HFFc6 (cell line): ENCODE data around the gene CD84. TPM values are rescaled to one million over a fixed set of nuclear protein-coding genes. Genes with fewer than 3 reads are reported as not detected.
"Not testable (repeated sequence)": the region's sequence is repeated elsewhere in the genome, so short reads cannot be mapped to it uniquely, and the experiment has no call there.

ENCODE experiments used
- DNase-seq: peaks from one replicate; pipeline ENCODE4 v3.0.0-alpha.2; 2018
- H3K27ac Mint-ChIP-seq: 2 replicates; pipeline ENCODE4 v1.8.0; 2020; ENCODE audit warnings: mild to moderate bottlenecking, mixed read lengths
- H3K27me3 Mint-ChIP-seq: 2 replicates; pipeline ENCODE4 v1.8.0; 2021; ENCODE audit warnings: mild to moderate bottlenecking, moderate library complexity, mixed read lengths; ENCODE audit not compliant: insufficient read depth
- H3K36me3 Mint-ChIP-seq: 2 replicates; pipeline ENCODE4 v1.8.0; 2021; ENCODE audit warnings: low read depth, mixed read lengths
- H3K4me1 Mint-ChIP-seq: 2 replicates; pipeline ENCODE4 v1.8.0; 2020; ENCODE audit warnings: low read depth, mixed read lengths
- H3K4me3 Mint-ChIP-seq: 2 replicates; pipeline ENCODE4 v1.8.0; 2020; ENCODE audit warnings: mild to moderate bottlenecking, moderate library complexity, mixed read lengths
- H3K9me3 Mint-ChIP-seq: 2 replicates; pipeline ENCODE4 v1.8.0; 2020; ENCODE audit warnings: mild to moderate bottlenecking, mixed read lengths
- CTCF ChIP-seq: fragments of 200-600 bp; sonication (generic); IDR thresholded peaks from 2 replicates; pipeline ENCODE4 v1.5.0; 2021; ENCODE audit warnings: antibody characterized with exemption, mild to moderate bottlenecking
- total RNA-seq, 6 experiments: library from RNA; stranded (reverse); fragmentation: NEBNext Ultra II Directional; extraction: Animal tissue kit (Norgen Biotek cat#: 25700); gene quantifications; 2 replicates in 1 of 6; 3 replicates in 5 of 6; pipeline ENCODE4 v1.2.3, GENCODE V29; 2021

The CD84 gene
- total RNA-seq, 6 experiments from 2014 or later, result not detected

GRCh38 chr1:160500321-160500990 is 78.8 kb downstream of the CD84 start:
- Mint-ChIP-seq H3K36me3 (no peaks in the 10 kb centered on the region), H3K4me1 (no peaks in the 10 kb centered on the region), H3K9me3 (peaks cover 22% of the 10 kb centered on the region), H3K4me3 (no peak overlapping the region), H3K27me3 (no peaks in the 10 kb centered on the region), H3K27ac (no peak overlapping the region)
- TF ChIP-seq CTCF, result no peak
- no peak for DNase-seq

DNA sequence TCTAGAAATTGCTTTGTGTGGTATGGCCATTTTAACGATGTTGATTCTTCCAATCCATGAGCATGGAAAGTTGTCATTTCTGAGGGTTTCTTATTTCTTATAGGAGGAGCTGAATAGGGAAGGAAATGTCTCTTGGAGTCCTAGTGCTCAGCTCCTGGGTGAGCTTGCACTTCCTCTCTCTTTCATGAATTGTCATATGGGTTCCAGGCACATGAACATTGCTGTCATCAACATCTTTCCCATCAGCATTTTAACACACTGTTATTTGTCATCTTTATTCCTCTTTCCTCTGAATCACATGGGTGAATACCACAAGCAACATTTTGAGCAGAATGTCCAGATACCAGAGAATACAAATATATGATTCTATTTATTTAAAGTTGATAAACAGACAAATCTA is 79.7 kb downstream of the CD84 start:
- Mint-ChIP-seq H3K4me3 (no peak overlapping the region), H3K27me3 (no peaks in the 10 kb centered on the region)

DNA sequence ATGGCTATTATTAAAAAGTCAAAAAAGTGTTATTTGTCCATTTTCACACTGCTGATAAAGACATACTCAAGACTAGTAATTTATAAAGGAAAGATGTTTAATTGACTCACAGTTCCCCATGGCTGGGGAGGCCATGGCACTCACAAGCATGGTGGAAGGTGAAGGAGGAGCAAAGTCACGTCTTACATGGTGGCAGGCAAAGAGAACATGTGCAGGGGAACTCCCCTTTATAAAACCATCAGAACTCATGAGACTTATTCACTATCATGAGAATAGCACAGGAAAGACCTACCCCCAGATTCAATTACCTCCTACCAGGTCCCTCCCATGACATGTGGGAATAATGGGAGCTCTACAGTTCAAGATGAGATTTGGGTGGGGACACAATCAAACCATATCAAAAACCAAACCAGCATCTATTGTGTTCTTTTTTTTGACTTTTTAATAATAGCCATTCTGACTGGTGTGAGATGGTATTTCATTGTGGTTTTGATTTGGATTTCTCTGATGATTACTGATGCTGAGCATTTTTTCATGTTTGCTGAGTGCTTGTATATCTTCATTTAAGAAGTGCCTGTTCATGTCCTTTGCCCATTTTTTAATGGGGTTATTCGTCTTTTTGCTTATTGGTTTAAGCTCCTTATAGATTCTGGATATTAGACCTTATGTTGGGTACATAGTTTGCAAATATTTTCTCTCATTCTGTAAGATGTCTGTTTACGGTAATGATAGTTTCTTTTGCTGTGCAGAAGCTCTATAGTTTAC is 80.8 kb downstream of the CD84 start:
- H3K4me3 Mint-ChIP-seq, H3K4me1 Mint-ChIP-seq, H3K27ac Mint-ChIP-seq, DNase-seq, H3K36me3 Mint-ChIP-seq, H3K27me3 Mint-ChIP-seq: not testable (repeated sequence)
- peaks cover 22% of the 10 kb centered on the region for H3K9me3 Mint-ChIP-seq

More for the DNA sequence above, 79.7 kb downstream of the CD84 start:
- Mint-ChIP-seq H3K36me3 (no peaks in the 10 kb centered on the region), H3K9me3 (peaks cover 22% of the 10 kb centered on the region), H3K4me1 (no peaks in the 10 kb centered on the region), H3K27ac (no peak overlapping the region)
- no peak for TF ChIP-seq CTCF
- no peak for DNase-seq

DNA sequence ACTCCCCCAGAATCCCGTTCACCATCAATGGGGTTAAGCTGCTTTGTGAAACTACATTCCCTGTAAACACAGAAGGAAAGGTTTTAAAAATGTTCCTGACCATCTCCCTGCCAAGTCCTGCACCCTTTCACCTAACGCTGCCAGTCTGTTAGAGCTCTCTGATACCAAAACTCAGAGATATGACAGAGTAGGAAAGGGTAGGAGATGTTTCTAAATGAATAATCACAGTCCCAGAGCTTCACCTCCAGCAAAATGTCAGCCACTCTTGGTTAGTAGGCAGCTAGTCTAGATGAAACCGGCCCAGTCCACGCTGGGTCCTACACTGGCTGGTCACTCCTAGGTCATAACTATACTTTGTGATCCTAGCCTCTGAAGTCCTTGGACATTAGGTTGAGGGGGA is 83.0 kb downstream of the CD84 start:
- Mint-ChIP-seq H3K4me3 (no peak overlapping the region), H3K36me3 (no peaks in the 10 kb centered on the region), H3K9me3 (peaks cover 18% of the 10 kb centered on the region), H3K27ac (no peak overlapping the region), H3K4me1 (no peaks in the 10 kb centered on the region), H3K27me3 (no peaks in the 10 kb centered on the region)
- no peak for TF ChIP-seq CTCF
- no peak for DNase-seq

- Mint-ChIP-seq H3K27ac (no peak overlapping the region), H3K4me1 (no peaks in the 10 kb centered on the region), H3K9me3 (peaks cover 16% of the 10 kb centered on the region), H3K4me3 (no peak overlapping the region), H3K36me3 (no peaks in the 10 kb centered on the region), H3K27me3 (no peaks in the 10 kb centered on the region)
- DNase-seq, result peak; percentile 5
- peak; percentile 25; the same call in 1 of the 2 replicates for TF ChIP-seq CTCF
These were observed 84.7 kb downstream of the CD84 start for GRCh38 chr1:160494620-160495019.

DNA sequence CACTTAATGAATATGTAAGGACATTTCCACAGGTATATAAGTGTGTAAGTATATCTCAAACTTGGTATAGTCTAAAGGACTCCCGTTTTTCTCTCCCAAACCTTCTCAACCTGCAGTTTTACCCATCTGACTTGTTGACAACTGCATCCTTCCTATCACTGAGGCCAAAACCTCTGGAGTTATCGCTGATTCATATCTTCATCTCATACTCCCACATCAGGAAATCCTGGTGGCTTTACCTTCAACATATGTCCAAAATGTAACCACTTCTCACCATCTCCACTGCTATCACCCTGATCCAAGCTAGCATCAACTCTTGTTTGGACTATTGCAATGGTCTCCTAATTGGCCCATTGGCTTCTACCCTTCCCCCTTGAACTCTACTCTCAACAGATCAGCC is 86.7 kb downstream of the CD84 start:
- H3K27ac Mint-ChIP-seq, result no peak overlapping the region

More for the DNA sequence above, 86.7 kb downstream of the CD84 start:
- Mint-ChIP-seq H3K4me1 (no peaks in the 10 kb centered on the region), H3K36me3 (no peaks in the 10 kb centered on the region), H3K9me3 (no peaks in the 10 kb centered on the region), H3K4me3 (no peak overlapping the region), H3K27me3 (no peaks in the 10 kb centered on the region)
- DNase-seq, result no peak
- no peak for TF ChIP-seq CTCF
